DMS 273 (cell line): ENCODE data around the gene TOMM6.
"Not testable (repeated sequence)": the region's sequence is repeated elsewhere in the genome, so short reads cannot be mapped to it uniquely, and the experiment has no call there.

ENCODE experiments used
- DNase-seq: peaks from one replicate; lab custom pipeline; 2025; ENCODE audit not compliant: unreplicated experiment; lab: John Stamatoyannopoulos, UW

TOMM6 gene

GRCh38 chr6:41759905-41760579 lies 27.5 kb upstream of the TOMM6 start:
- DNase-seq = no peak

- no peak for DNase-seq
These were observed 24.0 kb upstream of the TOMM6 start for GRCh38 chr6:41763470-41763869.

- DNase-seq = not testable (repeated sequence)
These were observed 21.3 kb upstream of the TOMM6 start for GRCh38 chr6:41766043-41766664.

DNA sequence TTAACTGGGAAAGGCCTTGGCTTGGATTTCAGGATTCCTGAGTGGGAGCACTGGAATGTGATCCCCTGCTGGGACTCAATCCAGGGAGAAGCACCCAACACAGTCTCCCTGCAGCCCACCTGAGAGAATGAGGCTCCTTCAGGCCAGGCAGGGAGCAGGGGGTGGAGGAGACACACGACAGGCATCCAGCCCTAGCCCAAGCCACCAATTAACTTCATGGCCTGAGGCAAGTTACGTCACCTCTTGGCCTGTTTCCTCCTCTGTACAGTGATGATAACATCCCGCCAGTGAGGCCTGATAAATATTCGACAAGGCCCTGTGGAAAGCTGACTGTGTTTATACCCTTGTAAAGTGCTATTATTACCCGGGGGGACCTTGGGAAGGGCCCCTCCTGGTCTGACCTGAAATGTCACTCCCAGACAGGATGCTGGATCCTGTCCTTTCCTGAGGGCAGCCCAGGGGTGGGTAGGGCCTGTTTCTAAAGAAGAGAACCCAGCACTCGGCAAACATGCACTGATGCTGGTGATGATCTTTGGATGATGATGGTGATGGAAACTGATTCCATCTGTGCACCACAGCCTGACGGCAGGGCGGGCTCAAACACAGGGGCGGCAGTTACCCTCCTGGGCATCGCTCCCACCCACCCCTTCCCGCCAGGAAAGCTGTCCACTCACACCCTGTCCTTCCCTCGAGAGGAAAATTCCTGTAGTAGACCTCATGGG lies 20.2 kb upstream of the TOMM6 start:
- peak; percentile 52 for DNase-seq

DNA sequence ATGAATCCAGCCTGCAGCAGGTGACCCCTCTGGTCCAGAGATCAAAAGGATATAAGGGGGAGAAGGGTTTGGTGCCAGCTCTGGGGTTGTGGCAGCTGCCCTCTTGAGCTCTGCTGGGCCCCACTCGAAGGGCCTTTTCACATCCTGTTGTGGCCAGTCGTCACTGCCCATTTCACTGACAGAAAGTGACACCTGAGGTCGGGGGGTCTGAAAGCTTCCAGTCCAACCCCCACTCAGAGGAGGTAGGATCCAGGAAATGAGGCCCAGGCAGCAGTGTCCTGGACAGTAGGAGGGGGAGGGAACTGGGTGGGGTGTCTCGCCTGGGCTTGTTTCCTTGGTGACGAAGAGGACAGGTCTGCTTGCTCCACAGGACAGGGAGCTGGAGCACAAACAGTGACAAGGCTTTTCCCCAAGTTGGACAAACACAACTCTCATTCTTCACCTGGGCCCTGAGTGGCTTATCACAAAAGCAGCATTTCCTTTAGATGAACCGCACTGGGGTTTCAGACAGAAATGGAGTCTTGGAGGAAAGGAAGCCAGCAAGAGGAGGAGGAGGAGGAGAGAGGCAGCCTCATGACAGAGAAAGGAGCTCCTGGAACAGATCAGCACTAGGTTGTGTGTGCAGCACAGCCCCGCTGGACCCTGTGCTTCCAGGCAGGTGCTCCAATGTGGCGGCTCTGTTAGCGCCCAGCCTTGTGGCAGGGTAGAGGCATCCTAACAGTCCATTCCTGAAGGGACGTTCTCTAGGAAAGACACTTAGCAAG lies 18.8 kb upstream of the TOMM6 start:
- DNase-seq = no peak

DNA sequence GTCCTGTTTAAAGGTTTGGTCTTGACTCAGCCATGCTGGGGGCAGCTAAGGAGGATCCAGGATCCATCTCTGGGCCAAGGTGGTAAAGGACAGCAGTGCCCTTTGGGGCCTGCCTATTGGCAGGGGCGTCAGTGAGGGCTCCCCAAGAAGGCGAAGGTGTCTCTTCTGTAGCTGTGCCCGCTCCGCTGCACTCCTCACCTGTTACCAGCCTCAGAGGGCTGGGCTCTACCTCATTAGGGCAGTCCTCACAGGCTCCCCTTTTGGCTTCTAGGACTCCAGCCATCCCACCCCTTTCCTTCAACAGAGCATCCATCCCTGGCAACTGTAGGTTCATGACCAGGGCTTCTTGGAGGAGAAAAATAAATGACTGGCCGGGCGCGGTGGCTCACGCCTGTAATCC lies 18.1 kb upstream of the TOMM6 start:
- no peak for DNase-seq

DNA sequence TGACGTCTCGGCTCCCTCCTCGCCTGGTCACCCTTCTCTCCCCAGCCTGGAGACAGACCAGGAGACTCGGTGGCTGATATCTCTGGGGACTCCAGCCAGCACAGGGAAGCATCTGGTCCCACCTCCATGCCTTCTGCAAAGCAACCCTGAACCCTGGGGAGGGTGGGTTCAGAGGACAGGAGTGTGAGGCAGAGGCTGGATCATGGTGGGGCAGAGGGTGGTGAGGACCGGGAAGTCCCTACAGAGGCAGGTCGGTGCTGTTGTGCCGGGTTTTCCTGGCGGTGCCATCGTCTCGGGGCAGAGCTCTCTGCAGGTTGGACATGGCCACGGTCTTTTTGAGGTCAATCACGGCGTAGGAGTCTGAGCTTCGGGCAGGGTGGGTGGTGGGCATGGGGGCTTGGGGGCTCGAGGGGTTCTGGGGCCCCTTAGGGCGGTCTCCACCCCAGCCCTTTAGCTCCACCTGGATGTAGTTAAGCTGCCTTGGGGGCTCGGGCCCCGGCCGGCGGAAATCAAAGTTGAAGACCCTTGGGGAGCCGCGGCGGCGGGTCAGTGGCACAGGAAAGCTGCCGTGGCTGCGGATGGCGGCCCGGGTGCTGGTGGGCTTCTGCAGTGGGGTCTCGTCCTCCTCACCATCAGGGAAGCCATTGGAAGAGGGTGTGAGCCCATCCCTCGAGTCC lies 17.0 kb upstream of the TOMM6 start:
- DNase-seq = no peak

- DNase-seq = no peak
These were observed 16.2 kb upstream of the TOMM6 start for GRCh38 chr6:41771058-41771983.

DNA sequence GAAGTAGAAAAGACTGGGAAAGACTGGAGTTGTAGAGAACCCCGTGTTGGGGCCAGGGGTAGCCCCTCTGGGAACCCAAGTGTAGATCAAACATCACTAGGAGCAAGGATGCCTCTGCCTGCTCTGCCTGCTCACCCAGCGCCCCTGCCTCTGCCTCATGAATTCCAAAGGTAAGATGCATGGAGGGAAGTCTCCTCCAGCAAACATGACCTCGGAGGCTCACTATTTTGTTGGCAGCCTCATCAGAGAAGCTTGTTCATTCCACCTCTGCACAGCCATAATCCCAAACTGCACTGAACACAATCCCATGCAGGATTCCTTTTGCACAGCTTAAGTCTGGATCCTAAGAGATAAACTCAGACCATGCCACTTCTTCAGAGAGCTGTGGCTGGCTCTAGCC lies 12.7 kb upstream of the TOMM6 start:
- DNase-seq = no peak

DNA sequence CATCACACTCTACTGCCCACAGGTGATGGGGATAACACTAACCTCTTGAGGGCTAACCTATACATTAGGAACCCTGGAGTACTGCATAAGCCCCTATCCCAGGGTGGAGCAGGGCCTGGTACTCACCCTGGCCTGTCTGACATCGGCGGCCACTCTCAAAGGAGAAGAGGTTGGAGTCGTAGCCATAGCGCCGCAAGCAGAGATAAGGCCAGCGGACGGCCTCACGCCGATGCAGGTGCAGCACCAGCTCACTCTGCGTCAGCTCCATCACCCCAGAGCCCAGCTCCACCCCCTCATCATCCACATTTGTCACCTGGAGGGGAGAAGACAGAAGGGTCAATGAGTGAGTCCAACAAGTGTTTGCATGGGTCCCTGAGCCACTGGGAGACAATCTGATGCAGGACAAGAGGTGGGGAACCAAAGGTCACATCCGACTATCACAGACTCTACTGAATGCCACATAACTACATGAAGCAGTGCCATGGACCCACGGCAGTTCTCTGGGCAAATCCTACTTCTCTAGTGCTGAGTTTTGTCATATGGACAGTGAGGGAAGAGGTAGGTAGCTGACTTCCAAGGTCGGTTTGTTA lies 12.1 kb upstream of the TOMM6 start:
- DNase-seq = no peak

GRCh38 chr6:41777551-41778285 lies 9.8 kb upstream of the TOMM6 start:
- DNase-seq = no peak

- no peak for DNase-seq
These were observed 8.6 kb upstream of the TOMM6 start for GRCh38 chr6:41778895-41779294.

DNA sequence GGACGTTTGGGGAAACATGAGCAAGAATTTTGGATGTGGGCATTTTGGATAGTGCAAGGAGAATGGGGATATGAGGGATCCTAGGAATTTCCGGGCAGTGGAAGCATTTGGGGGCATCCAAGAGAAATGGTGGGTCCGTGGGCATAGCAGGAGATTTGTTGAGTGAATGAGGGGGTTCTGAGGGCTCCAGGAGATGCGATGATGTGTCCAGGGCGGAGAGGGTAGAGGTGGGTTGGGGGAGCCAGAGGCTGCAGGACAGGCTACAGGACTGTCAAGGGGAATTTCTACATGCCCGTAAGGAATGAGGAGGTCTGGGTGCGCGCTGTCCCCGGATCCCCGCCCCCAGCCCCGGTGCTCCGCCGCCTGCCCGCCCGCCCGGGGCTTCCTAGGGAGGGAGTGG lies 8.2 kb upstream of the TOMM6 start:
- no peak for DNase-seq

DNA sequence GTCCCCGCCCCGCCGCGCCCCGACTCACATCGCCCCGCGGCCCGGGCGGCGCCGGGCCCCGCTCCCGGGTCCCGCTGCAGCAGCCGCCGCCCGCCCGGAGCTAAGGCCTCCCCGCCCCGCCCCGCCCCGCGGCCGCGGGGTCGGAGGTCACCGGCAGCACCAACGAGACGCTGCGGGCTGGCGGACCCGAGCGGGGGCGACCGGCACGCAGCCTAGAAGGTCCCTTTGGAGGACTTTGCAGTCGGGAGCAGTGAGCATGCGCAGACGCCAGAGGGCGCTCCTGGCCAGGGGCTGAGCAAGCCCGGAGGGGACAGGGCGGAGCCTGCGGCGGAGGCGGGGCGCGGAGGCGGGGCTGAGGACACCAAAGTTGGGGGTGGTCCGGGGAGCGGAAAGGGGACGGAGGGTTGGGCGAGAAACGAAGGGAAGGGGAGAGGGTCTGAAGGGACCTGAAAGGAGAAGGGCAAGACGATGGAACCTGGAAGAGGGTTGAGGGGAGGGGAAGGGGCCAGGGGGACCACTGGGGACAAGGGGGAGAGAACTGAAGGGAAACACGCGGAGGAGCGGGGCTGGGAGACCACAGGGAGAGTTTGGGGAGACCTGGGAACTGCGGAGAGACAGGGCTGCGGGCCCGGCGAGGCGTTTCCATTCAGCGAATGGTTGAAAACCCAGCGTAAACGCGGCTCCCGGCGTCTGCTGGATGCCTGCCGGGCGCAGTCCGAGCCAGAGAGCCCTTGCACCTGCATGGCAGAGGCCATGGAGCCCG lies 7.5 kb upstream of the TOMM6 start, which contains the start of gene FRS3:
TSS of gene FRS3 (minus strand) at position 113 of the 763 bp plus-strand sequence. CDS start 2,913 bp downstream, outside the sequence.
- peak; percentile 98 for DNase-seq

DNA sequence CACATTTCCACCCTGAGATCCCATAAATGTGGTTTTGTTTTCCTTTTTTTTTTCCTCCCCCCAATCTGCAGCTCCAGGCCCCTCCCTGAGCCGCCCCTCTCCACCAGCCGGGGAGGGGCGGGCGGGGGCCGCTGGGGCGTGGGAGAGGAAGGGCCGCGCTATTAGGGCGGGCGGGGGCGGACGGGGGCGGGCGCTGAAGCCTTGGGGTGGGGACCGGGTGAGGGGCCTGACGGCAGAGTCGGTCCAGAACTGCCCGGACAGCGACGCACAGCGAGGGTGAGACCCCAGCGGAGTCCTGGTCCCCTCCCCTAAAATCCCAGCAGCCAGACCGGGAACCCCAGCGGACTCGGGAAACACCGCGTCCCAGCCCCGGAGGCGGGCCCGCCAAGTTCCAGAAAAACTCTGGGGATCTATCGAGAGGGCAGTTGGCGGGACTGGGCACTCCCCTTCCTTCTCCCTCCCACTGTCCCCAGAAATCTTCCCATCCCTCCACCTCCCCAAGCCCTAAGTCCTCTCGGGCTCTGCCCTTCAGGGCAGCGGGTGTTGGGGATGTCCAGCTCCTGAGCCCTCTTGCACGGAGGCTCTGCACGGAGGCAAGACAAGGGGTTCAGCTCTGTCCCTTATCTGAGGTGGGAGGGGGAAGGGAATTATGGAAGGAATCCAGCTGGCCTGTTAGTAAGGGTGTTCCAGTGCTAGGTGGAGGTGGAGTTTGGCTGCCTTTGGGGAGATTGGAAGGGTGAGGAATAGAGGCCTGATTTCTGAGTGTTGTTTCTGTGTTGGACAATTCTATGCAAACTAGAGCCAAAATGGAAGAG lies 6.7 kb upstream of the TOMM6 start, which contains the start of gene PRICKLE4:
TSS of gene PRICKLE4 (plus strand) at position 232 of the 815 bp plus-strand sequence. CDS start 2,692 bp downstream, outside the sequence.
- DNase-seq = peak; percentile 62

DNA sequence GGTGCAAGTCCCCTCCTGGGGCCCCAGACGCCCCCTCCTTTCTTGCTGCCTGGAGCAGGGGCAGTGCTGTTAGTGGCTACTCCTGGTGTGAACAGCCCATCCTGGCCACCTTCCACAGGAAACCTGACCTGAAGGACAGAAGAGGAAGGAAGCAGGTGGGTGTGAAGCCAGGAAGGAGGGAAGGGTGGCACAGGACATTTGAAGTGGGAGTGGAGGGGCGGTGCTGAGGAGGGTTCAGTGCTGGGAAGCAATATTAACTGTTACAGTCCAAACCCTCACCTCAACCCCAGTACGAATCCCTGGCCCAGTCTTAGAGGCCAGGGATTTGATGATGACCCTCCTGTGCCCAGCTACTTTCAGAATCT lies 6.1 kb upstream of the TOMM6 start:
- no peak for DNase-seq
